H9 (cell line): ENCODE data around the gene SREBF1. TPM values are rescaled to one million over a fixed set of nuclear protein-coding genes. Genes with fewer than 3 reads are reported as not detected.

Experiments
- DNase-seq: peaks from one replicate; pipeline ENCODE4 v3.0.0-alpha.2; 2017
- H2AFZ ChIP-seq: one replicate; pipeline ENCODE4 v1.6.1; 2013; ENCODE audit warnings: mild to moderate bottlenecking, low read length, control low read depth, moderate library complexity
- H2AK5ac ChIP-seq: 2 replicates; pipeline ENCODE4 v1.6.1; 2013; ENCODE audit warnings: low read length, control low read depth, mixed read lengths; ENCODE audit not compliant: insufficient read length
- H2BK120ac ChIP-seq: one replicate; pipeline ENCODE4 v1.6.1; 2013; ENCODE audit warnings: low read depth, mild to moderate bottlenecking, low read length, control low read depth, inconsistent platforms; ENCODE audit not compliant: poor library complexity, severe bottlenecking
- H2BK12ac ChIP-seq: 2 replicates; pipeline ENCODE4 v1.6.1; 2013; ENCODE audit warnings: low read length, control low read depth, mixed read lengths, low read depth; ENCODE audit not compliant: insufficient read length
- H2BK15ac ChIP-seq: 2 replicates; pipeline ENCODE4 v1.6.1; 2013; ENCODE audit warnings: low read depth, low read length, control low read depth
- H2BK20ac ChIP-seq: one replicate; pipeline ENCODE4 v1.6.1; 2013; ENCODE audit warnings: low read depth, mild to moderate bottlenecking, low read length, control low read depth, inconsistent platforms; ENCODE audit not compliant: poor library complexity, severe bottlenecking
- H2BK5ac ChIP-seq: 2 replicates; pipeline ENCODE4 v1.6.1; 2013; ENCODE audit warnings: low read length, control low read depth, mixed read lengths; ENCODE audit not compliant: insufficient read length
- H3K14ac ChIP-seq: 2 replicates; pipeline ENCODE4 v1.6.1; 2013; ENCODE audit warnings: low read length, control low read depth; ENCODE audit not compliant: insufficient read depth
- H3K18ac ChIP-seq: 2 replicates; pipeline ENCODE4 v1.6.1; 2013; ENCODE audit warnings: low read depth, mild to moderate bottlenecking, mixed read lengths, low read length, control low read depth; ENCODE audit not compliant: insufficient read length
- H3K23ac ChIP-seq: 2 replicates; pipeline ENCODE4 v1.6.1; 2013; ENCODE audit warnings: low read length, control low read depth, mixed read lengths, low read depth; ENCODE audit not compliant: insufficient read length
- H3K23me2 ChIP-seq: 2 replicates; pipeline ENCODE4 v1.6.1; 2013; ENCODE audit warnings: low read depth, mild to moderate bottlenecking, mixed read lengths, low read length, control low read depth; ENCODE audit not compliant: insufficient read length, poor library complexity, severe bottlenecking
- H3K27ac ChIP-seq: 2 replicates; pipeline ENCODE4 v1.5.1; 2013; ENCODE audit warnings: low read length, control low read depth, mixed read lengths, low read depth; ENCODE audit not compliant: insufficient read length
- H3K27me3 ChIP-seq: 2 replicates; pipeline ENCODE4 v1.6.1; 2013; ENCODE audit warnings: low read length, control low read depth, inconsistent platforms; ENCODE audit not compliant: insufficient read depth
- H3K4ac ChIP-seq: 2 replicates; pipeline ENCODE4 v1.6.1; 2013; ENCODE audit warnings: low read depth, mild to moderate bottlenecking, control low read depth, inconsistent platforms, low read length, moderate library complexity
- H3K4me1 ChIP-seq: 2 replicates; pipeline ENCODE4 v1.6.1; 2013; ENCODE audit warnings: low read length, control low read depth, inconsistent platforms; ENCODE audit not compliant: insufficient read depth
- H3K4me2 ChIP-seq: 2 replicates; pipeline ENCODE4 v1.6.1; 2013; ENCODE audit warnings: low read length, control low read depth, mixed read lengths; ENCODE audit not compliant: insufficient read length, insufficient read depth
- H3K56ac ChIP-seq: 2 replicates; pipeline ENCODE4 v1.6.1; 2013; ENCODE audit warnings: low read depth, mild to moderate bottlenecking, mixed read lengths, low read length, control low read depth; ENCODE audit not compliant: insufficient read length
- H3K79me1 ChIP-seq: 2 replicates; pipeline ENCODE4 v1.6.1; 2013; ENCODE audit warnings: low read depth, mild to moderate bottlenecking, moderate library complexity, low read length, control low read depth, inconsistent platforms; ENCODE audit not compliant: insufficient read depth, poor library complexity, severe bottlenecking
- H3K79me2 ChIP-seq: 2 replicates; pipeline ENCODE4 v1.6.1; 2013; ENCODE audit warnings: low read length, control low read depth, inconsistent platforms; ENCODE audit not compliant: insufficient read depth
- H3K9ac ChIP-seq: 2 replicates; pipeline ENCODE4 v1.6.1; 2013; ENCODE audit warnings: low read length, control low read depth, mixed read lengths; ENCODE audit not compliant: insufficient read length; ENCODE audit errors: extremely low read depth
- H3K9me3 ChIP-seq: one replicate; pipeline ENCODE4 v1.6.1; 2013; ENCODE audit warnings: low read depth, low read length, inconsistent platforms; ENCODE audit not compliant: control insufficient read depth
- H3T11ph ChIP-seq: one replicate; pipeline ENCODE4 v1.6.1; 2013; ENCODE audit warnings: mild to moderate bottlenecking, low read length, control low read depth, inconsistent platforms
- H4K20me1 ChIP-seq: one replicate; pipeline ENCODE4 v1.6.1; 2013; ENCODE audit not compliant: control insufficient read depth, insufficient read length, insufficient read depth
- H4K5ac ChIP-seq: 2 replicates; pipeline ENCODE4 v1.6.1; 2013; ENCODE audit warnings: low read depth, mild to moderate bottlenecking, mixed read lengths, low read length, control low read depth; ENCODE audit not compliant: insufficient read length
- H4K8ac ChIP-seq: replicated peaks from 2 replicates; pipeline ENCODE4 v1.6.1; 2013; ENCODE audit warnings: low read length, control low read depth, mixed read lengths, low read depth; ENCODE audit not compliant: insufficient read length
- H4K91ac ChIP-seq: 2 replicates; pipeline ENCODE4 v1.6.1; 2013; ENCODE audit warnings: low read depth, mild to moderate bottlenecking, moderate library complexity, mixed read lengths, low read length, control low read depth; ENCODE audit not compliant: insufficient read length
- H3K27ac Mint-ChIP-seq, 3 experiments: 2 replicates in 2 of 3; 3 replicates in 1 of 3; pipeline ENCODE4 v1.8.0; 2020 to 2021; ENCODE audit warnings: mixed read lengths in 3 of 3, mild to moderate bottlenecking in 1 of 3, moderate library complexity in 1 of 3
- H3K27me3 Mint-ChIP-seq: 2 replicates; pipeline ENCODE4 v1.8.0; 2021; ENCODE audit warnings: low read depth, mild to moderate bottlenecking, moderate library complexity, mixed read lengths
- H3K36me3 Mint-ChIP-seq, 3 experiments: 2 replicates in 2 of 3; 3 replicates in 1 of 3; pipeline ENCODE4 v1.8.0; 2020 to 2021; ENCODE audit warnings: low read depth in 3 of 3, mixed read lengths in 3 of 3; ENCODE audit not compliant: insufficient read depth in 1 of 3
- H3K4me1 Mint-ChIP-seq, 2 experiments: 2 replicates each; pipeline ENCODE4 v1.8.0; 2020; ENCODE audit warnings: mixed read lengths in 2 of 2
- H3K4me3 Mint-ChIP-seq, 2 experiments: 2 replicates in 1 of 2; 3 replicates in 1 of 2; pipeline ENCODE4 v1.8.0; 2020 to 2021; ENCODE audit warnings: mild to moderate bottlenecking in 2 of 2, mixed read lengths in 2 of 2, moderate library complexity in 1 of 2
- H3K9me3 Mint-ChIP-seq, 2 experiments: 2 replicates in 1 of 2; 3 replicates in 1 of 2; pipeline ENCODE4 v1.8.0; 2020; ENCODE audit warnings: mild to moderate bottlenecking in 2 of 2, mixed read lengths in 2 of 2, moderate library complexity in 1 of 2
- WGBS: extraction: QIAGEN DNeasy Blood & Tissue Kit; methylation state at CpG from one replicate; pipeline ENCODE4 v1.1.7; 2013; ENCODE audit warnings: missing lambda C conversion rate, low lambda C conversion rate, mixed read lengths; ENCODE audit not compliant: insufficient read length; ENCODE audit errors: extremely low coverage; 5-methylcytosine and 5-hydroxymethylcytosine counted together
- total RNA-seq: library from RNA; stranded (reverse); gene quantifications from 2 replicates; pipeline ENCODE4 v1.2.1, GENCODE V29; 2021
- TF ChIP-seq, protein P1 (sequence below): fragments of 200-600 bp; sonication (generic); conservative IDR thresholded peaks from 3 replicates; pipeline ENCODE4 v1.8.0; 2021; ENCODE audit warnings: antibody characterized with exemption, mild to moderate bottlenecking

Gene SREBF1
- total RNA-seq, 1 experiment from 2014 or later, result 81.9 TPM

DNA sequence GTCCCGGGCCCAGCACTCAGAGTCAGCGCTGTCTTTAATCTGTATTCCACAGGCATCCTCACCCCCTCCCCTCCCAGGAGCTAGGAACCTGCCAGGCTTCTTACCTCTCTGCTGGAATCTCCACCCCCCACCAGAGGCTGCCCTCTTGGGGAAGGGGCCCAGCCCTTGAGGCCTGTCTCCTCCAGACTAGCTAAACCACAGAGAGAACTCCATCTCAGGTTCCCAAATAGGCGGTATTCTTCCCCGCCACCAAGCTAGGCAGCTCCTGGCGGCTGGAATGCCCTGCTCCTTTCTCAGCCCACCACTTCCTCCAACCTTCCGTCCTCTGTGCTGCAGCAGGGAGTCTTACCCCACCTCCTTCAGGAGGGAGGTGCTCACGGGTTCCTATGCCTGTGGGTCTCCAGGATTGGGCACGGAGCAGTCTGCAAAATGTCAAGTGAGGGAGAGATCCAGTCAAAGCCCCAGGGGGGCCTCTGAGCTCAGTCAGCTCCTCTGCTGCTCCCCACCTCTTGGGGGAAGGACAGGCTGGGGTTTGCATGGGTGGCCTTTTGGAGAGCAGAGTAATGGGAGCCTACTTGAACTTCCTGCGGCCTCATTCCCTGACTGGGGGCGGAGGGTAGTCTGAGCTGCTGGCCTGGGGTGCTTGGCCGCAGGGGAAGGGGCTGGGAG lies 55.7 kb downstream of the SREBF1 start:
- Histone ChIP-seq H3K79me1 (no peaks in the 10 kb centered on the region), H4K8ac (no peak overlapping the region), H4K91ac (no peak overlapping the region), H3K4ac (no peak overlapping the region), H3K14ac (no peak overlapping the region), H2BK15ac (no peak overlapping the region), H3K9ac (no peak overlapping the region), H3T11ph (no peak overlapping the region), H3K23me2 (peaks cover 26% of the 10 kb centered on the region), H2AK5ac (no peak overlapping the region), H4K20me1 (peaks cover 4% of the 10 kb centered on the region), H3K56ac (no peak overlapping the region), H3K9me3 (no peaks in the 10 kb centered on the region), H2BK120ac (no peak overlapping the region), H3K4me1 (no peaks in the 10 kb centered on the region), H3K23ac (no peak overlapping the region), H2BK20ac (no peak overlapping the region), H3K27me3 (no peaks in the 10 kb centered on the region; the same call in 1 of the 2 replicates), H4K5ac (no peak overlapping the region), H2BK5ac (no peak overlapping the region), H3K79me2 (no peaks in the 10 kb centered on the region), H3K27ac (no peak overlapping the region), H2AFZ (no peak overlapping the region), H3K18ac (no peak overlapping the region), H2BK12ac (no peak overlapping the region), H3K4me2 (peak overlapping the region; percentile 90)
- H3K27ac Mint-ChIP-seq, result peak overlapping the region in 2 of 3 experiments; percentile 79 to 80; a peak in 4 of 7 replicates
- peaks cover 74% of the 10 kb centered on the region for H3K27me3 Mint-ChIP-seq
- H3K4me1 Mint-ChIP-seq, result peaks cover 27 to 52% of the 10 kb centered on the region in 2 experiments
- H3K4me3 Mint-ChIP-seq, result peak overlapping the region; percentile 63 to 86
- H3K9me3 Mint-ChIP-seq, result no peaks in the 10 kb centered on the region; a peak in 1 of 5 replicates
- WGBS, result no CpG with 5 or more reads among the region's 11 CpGs
- DNase-seq, result peak; percentile 95
- TF ChIP-seq, protein P1, sequence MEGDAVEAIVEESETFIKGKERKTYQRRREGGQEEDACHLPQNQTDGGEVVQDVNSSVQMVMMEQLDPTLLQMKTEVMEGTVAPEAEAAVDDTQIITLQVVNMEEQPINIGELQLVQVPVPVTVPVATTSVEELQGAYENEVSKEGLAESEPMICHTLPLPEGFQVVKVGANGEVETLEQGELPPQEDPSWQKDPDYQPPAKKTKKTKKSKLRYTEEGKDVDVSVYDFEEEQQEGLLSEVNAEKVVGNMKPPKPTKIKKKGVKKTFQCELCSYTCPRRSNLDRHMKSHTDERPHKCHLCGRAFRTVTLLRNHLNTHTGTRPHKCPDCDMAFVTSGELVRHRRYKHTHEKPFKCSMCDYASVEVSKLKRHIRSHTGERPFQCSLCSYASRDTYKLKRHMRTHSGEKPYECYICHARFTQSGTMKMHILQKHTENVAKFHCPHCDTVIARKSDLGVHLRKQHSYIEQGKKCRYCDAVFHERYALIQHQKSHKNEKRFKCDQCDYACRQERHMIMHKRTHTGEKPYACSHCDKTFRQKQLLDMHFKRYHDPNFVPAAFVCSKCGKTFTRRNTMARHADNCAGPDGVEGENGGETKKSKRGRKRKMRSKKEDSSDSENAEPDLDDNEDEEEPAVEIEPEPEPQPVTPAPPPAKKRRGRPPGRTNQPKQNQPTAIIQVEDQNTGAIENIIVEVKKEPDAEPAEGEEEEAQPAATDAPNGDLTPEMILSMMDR, result peak; percentile 66
- no peaks in the 10 kb centered on the region; a peak in 1 of 7 replicates for H3K36me3 Mint-ChIP-seq
